A673 (cell line): ENCODE measurements around the gene SEMA3E.

Experiments
- CTCF ChIP-seq: fragments of 300-800, 200-600 bp; sonication (generic); conservative IDR thresholded peaks from 2 replicates; pipeline ENCODE4 v1.5.1; 2017; ENCODE audit warnings: low read depth, mild to moderate bottlenecking, antibody characterized with exemption, low read length, moderate library complexity, mixed read lengths
- EZH2 ChIP-seq: fragments of 200-600 bp; sonication (generic); IDR thresholded peaks from 2 replicates; pipeline ENCODE4 v1.6.1; 2017; ENCODE audit warnings: borderline replicate concordance, low read depth, mild to moderate bottlenecking, mixed read lengths, antibody characterized with exemption, low read length; ENCODE audit not compliant: poor library complexity, severe bottlenecking

GRCh38 chr7:83502636-83503035 is 146.3 kb downstream of the SEMA3E start:
- TF ChIP-seq CTCF, result no peak
- TF ChIP-seq EZH2, result no peak
